ENCODE results near the gene HSPH1. TPM values are rescaled to one million over a fixed set of nuclear protein-coding genes. Genes with fewer than 3 reads are reported as not detected.
A peak's percentile ranks its signal among the peaks of the same experiment; 100 is the strongest.

The HSPH1 gene
- total and polyA plus RNA-seq, 2 of the 13 experiments (the other 11 are each of a cell fraction or from before 2014, with no cell fraction given): 13.0 to 62.9 TPM

DNA sequence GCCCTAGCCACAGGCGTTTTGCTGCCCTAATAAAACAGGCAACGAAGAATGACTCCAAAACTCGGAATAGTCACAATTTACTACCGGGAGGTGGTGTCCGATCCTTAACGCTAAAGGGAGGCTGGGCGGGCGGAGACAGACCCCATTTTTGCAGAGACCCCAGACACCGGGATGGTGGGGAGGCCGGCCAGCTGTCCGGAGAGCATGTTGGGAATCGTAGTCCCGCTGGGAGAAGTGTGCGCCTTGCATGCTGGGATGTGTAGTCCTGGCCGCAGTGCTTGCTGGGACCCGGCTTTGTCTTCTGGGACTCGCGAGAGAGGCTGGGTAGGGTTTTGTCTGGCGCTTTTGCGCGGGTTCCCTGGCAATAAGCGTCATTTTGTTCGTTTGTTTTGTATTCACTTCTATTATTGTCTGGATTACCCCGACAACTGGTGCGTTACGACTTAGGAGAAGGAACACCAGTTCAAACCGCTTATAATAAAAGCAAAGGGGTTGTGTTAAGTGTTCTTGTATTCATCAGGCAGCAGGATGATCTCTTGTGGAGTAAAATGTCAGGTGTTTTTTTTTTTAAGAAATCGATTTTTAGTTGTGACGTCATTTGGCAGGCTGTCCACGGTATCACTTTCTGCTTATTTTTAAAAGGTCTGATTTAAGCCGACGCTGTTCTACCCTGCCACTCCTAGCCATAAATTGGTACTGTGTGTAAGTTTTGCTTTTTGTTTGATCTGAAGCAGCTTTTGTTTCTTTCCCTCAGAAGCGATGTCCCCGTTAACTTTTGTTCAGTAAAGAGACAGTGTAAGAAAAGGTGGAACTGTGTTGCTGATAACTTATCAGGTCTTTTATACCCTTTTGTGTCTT lies 676 bp upstream of the HSPH1 start (continued):
- TF ChIP-seq, protein P1, sequence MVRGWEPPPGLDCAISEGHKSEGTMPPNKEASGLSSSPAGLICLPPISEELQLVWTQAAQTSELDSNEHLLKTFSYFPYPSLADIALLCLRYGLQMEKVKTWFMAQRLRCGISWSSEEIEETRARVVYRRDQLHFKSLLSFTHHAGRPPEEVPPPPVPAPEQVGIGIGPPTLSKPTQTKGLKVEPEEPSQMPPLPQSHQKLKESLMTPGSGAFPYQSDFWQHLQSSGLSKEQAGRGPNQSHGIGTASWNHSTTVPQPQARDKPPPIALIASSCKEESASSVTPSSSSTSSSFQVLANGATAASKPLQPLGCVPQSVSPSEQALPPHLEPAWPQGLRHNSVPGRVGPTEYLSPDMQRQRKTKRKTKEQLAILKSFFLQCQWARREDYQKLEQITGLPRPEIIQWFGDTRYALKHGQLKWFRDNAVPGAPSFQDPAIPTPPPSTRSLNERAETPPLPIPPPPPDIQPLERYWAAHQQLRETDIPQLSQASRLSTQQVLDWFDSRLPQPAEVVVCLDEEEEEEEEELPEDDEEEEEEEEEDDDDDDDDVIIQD (CRISPR knock-in tag; IDR thresholded peaks at IDR 0.05; ENCODE audit: low read depth): no peak
- TF ChIP-seq ZNF7 (CRISPR knock-in tag; IDR thresholded peaks at IDR 0.05) (no peak), ETV6 (CRISPR knock-in tag; conservative IDR thresholded peaks at IDR 0.05) (no peak), RBM22 (optimal IDR thresholded peaks at IDR 0.05; ENCODE audit: low read length) (no peak), ZNF451 (CRISPR knock-in tag; IDR thresholded peaks at IDR 0.05) (no peak), ARID5B (CRISPR knock-in tag; IDR thresholded peaks at IDR 0.05) (no peak), CREB1 (IDR thresholded peaks at IDR 0.05) (peak; percentile 98), CREB1 (CRISPR knock-in tag; IDR thresholded peaks at IDR 0.05) (peak; percentile 94), ELF3 (CRISPR knock-in tag; IDR thresholded peaks at IDR 0.05) (no peak), MXD1 (CRISPR knock-in tag; IDR thresholded peaks at IDR 0.05) (peak; percentile 13; the same call in 1 of the 2 replicates), SMAD9 (CRISPR knock-in tag; IDR thresholded peaks at IDR 0.05) (no peak), MYC (CRISPR knock-in tag; IDR thresholded peaks at IDR 0.05; ENCODE audit: borderline replicate concordance) (peak; percentile 9; the same call in 1 of the 2 replicates), PRMT3 (CRISPR knock-in tag; IDR thresholded peaks at IDR 0.05; ENCODE audit: borderline replicate concordance, low read depth) (no peak), PHB2 (IDR thresholded peaks at IDR 0.05; ENCODE audit: partially characterized antibody) (no peak), ZBTB33 (CRISPR knock-in tag; IDR thresholded peaks at IDR 0.05) (no peak), KLF11 (CRISPR knock-in tag; IDR thresholded peaks at IDR 0.05) (no peak), SP1 (IDR thresholded peaks at IDR 0.05) (no peak), SP1 (CRISPR knock-in tag; IDR thresholded peaks at IDR 0.05) (peak; percentile 55; the same call in 1 of the 2 replicates), MED1 (CRISPR knock-in tag; IDR thresholded peaks at IDR 0.05) (no peak; the same call in 1 of the 2 replicates), POGZ (CRISPR knock-in tag; IDR thresholded peaks at IDR 0.05) (no peak; the same call in none of the 2 replicates), HCFC1 (IDR thresholded peaks at IDR 0.05; ENCODE audit: low read depth, low read length) (peak; percentile 97), ZNF615 (CRISPR knock-in tag; IDR thresholded peaks at IDR 0.05; ENCODE audit: borderline replicate concordance) (0 out of 2 replicates have a peak, but pooled peaks have one; percentile 43)

All from HepG2 (cell line).